MCF 10A (cell line): ENCODE measurements around the gene PXYLP1. TPM values are rescaled to one million over a fixed set of nuclear protein-coding genes. Genes with fewer than 3 reads are reported as not detected.

Source experiments
- BruUV-seq: library from RNA; stranded (reverse); fragments of 400-500 nt; replicated peaks from 2 replicates; lab custom pipeline; 2021; lab: Mats Ljungman, UMichigan
- CTCF ChIA-PET: fragments of 300-600 bp; sonication (Branson Sonifier 250); formaldehyde crosslinking; extraction: SDS; loops from one replicate; lab custom pipeline; 2021; ENCODE audit warnings: antibody characterized with exemption, inconsistent platforms; lab: Yijun Ruan, JAX
- POLR2A ChIA-PET: fragments of 300-600, 350-650 bp; sonication (Branson Sonifier 250); formaldehyde crosslinking; extraction: SDS; loops from one replicate; lab custom pipeline; 2020; ENCODE audit warnings: antibody characterized with exemption, inconsistent platforms; lab: Yijun Ruan, JAX
- DNase-seq: peaks from one replicate; pipeline ENCODE4 v3.0.0-alpha.2; 2018; ENCODE audit not compliant: unreplicated experiment
- H3K27ac Mint-ChIP-seq: one replicate; pipeline ENCODE4 v1.8.0; 2022; ENCODE audit warnings: mild to moderate bottlenecking, low read depth, mixed read lengths; ENCODE audit not compliant: unreplicated experiment
- H3K27me3 Mint-ChIP-seq: one replicate; pipeline ENCODE4 v1.8.0; 2022; ENCODE audit warnings: mixed read lengths; ENCODE audit not compliant: insufficient read depth, unreplicated experiment
- H3K36me3 Mint-ChIP-seq: one replicate; pipeline ENCODE4 v1.8.0; 2022; ENCODE audit warnings: mild to moderate bottlenecking, moderate library complexity, mixed read lengths; ENCODE audit not compliant: insufficient read depth, unreplicated experiment
- H3K4me1 Mint-ChIP-seq: one replicate; pipeline ENCODE4 v1.8.0; 2022; ENCODE audit warnings: mixed read lengths; ENCODE audit not compliant: insufficient read depth, unreplicated experiment
- H3K4me3 Mint-ChIP-seq: one replicate; pipeline ENCODE4 v1.8.0; 2022; ENCODE audit warnings: mild to moderate bottlenecking, moderate library complexity, mixed read lengths; ENCODE audit not compliant: unreplicated experiment
- H3K9me3 Mint-ChIP-seq: one replicate; pipeline ENCODE4 v1.8.0; 2022; ENCODE audit warnings: mixed read lengths; ENCODE audit not compliant: unreplicated experiment
- CTCF ChIP-seq: fragments of 200-600 bp; IDR thresholded peaks from one replicate; pipeline ENCODE4 v1.8.0; 2022; ENCODE audit warnings: antibody characterized with exemption, mild to moderate bottlenecking; ENCODE audit not compliant: unreplicated experiment
- intact Hi-C: fragments of 100-400 bp; cut with micrococcal nuclease; formaldehyde crosslinking; loops from 2 replicates; pipeline ENCODE4 v1.14.1; 2022
- total RNA-seq: library from RNA; stranded (reverse); gene quantifications from 2 replicates; pipeline ENCODE4 v1.2.3, GENCODE V29; 2022

The PXYLP1 gene
- total RNA-seq, 1 experiment from 2014 or later: 2.1 TPM

- ChIA-PET POLR2A (interaction anchor here (1.2 kb wide), 1 partner anchor 25 kb away, joined by 3 read pairs; no protein-coding TSS in a partner anchor), CTCF (interaction anchor here (0.6 to 1.5 kb wide), 10 partner anchors 9 to 990 kb away, joined by 3 to 5 read pairs (median 4); partner anchors contain the start of gene PXYLP1)
- Mint-ChIP-seq H3K4me1 (peaks cover 16% of the 10 kb centered on the region), H3K27me3 (no peaks in the 10 kb centered on the region), H3K27ac (no peak overlapping the region), H3K9me3 (no peaks in the 10 kb centered on the region), H3K4me3 (no peak overlapping the region), H3K36me3 (peaks cover 6% of the 10 kb centered on the region)
- no TSS peak for BruUV-seq
- TF ChIP-seq CTCF: peak; percentile 59
- DNase-seq: peak; percentile 54
- intact Hi-C loops: loop anchor here (2.0 kb wide), 1 partner anchor 47 kb away; no protein-coding TSS in a partner anchor
Measured at GRCh38 chr3:141279077-141279967, 47.7 kb downstream of the PXYLP1 start.

DNA sequence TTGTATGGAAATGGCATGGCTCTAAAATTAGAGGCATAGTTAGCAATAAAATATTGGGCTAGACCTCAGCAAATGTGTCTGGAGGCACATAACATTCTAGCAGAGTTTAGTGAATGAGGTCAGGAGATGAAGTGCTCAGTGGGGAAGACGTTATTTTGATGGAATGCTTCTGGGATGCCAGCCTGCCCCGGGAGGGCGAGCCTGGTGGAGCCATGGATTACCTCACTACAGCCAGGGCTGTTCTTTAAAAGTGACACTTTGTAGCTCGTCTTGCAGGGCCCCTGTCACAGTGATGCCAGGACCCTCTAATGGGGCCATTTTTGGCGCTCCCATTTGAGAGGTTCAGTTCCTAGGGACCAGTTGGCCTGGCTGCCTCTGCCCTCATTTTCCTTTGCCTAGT lies 48.5 kb downstream of the PXYLP1 start:
- CTCF ChIA-PET: interaction anchor here (0.7 to 1.6 kb wide), 9 partner anchors 8 to 991 kb away, joined by 3 to 6 read pairs (median 4); no protein-coding TSS in a partner anchor
- H3K27ac Mint-ChIP-seq: no peak overlapping the region
- no peak for DNase-seq
- POLR2A ChIA-PET: no interaction called here
- peaks cover 6% of the 10 kb centered on the region for H3K36me3 Mint-ChIP-seq
- peaks cover 9% of the 10 kb centered on the region for H3K4me1 Mint-ChIP-seq
- TF ChIP-seq CTCF: no peak
- BruUV-seq: no TSS peak
- H3K27me3 Mint-ChIP-seq: no peaks in the 10 kb centered on the region
- H3K9me3 Mint-ChIP-seq: no peaks in the 10 kb centered on the region
- intact Hi-C loops: no loop called here
- H3K4me3 Mint-ChIP-seq: no peak overlapping the region

DNA sequence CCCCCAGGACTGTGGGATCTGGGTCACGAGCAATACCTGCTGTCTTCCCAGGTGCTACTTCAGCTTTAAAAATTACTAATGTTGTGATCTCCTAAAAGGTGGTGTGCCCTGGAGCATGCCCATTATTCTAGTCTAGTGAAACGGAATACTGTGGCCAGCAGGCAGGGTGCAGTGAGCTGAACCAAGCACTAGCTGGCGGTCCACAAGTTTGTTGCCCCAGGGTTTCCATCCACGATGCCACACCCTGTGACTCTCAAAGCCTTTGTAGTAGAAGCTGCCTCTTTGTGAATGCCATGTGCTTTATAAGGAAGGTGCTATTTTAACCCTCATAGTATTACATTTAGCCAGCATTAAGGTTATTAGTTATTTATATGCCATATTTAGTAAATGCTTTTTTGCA lies 49.1 kb downstream of the PXYLP1 start:
- Mint-ChIP-seq H3K4me1 (peaks cover 9% of the 10 kb centered on the region), H3K9me3 (no peaks in the 10 kb centered on the region), H3K27me3 (no peaks in the 10 kb centered on the region), H3K4me3 (no peak overlapping the region), H3K27ac (no peak overlapping the region), H3K36me3 (peaks cover 6% of the 10 kb centered on the region)
- intact Hi-C loops: no loop called here
- CTCF ChIA-PET: interaction anchor here (0.9 to 1.6 kb wide), 3 partner anchors 22 to 180 kb away, joined by 4 to 6 read pairs (median 4); no protein-coding TSS in a partner anchor
- POLR2A ChIA-PET: no interaction called here
- no peak for DNase-seq
- no TSS peak for BruUV-seq
- no peak for TF ChIP-seq CTCF

DNA sequence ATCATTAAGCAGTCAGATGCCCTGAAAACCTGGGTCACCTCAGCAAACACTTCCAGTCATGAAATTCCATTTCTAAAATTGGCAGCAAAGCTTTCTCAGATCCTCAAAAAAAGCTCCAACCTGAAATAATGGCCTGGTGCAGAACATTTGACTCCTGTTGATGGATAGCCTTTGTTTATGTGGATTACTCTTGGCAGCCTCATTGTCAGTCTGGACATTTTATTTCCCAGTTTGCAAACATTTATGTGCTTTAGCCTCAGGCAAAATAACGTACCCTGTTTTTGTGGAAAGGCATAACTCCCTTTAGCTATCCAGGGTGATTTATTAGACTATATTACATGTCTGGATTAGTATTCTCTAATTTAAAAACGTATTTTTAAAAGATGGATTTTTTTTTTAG lies 53.9 kb downstream of the PXYLP1 start:
- POLR2A ChIA-PET: interaction anchor here (0.6 to 0.8 kb wide), 2 partner anchors 8 to 53 kb away, joined by 3 read pairs; no protein-coding TSS in a partner anchor

More for the DNA sequence above, 53.9 kb downstream of the PXYLP1 start:
- no peak for TF ChIP-seq CTCF
- intact Hi-C loops: no loop called here
- CTCF ChIA-PET: interaction anchor here (0.6 to 2.3 kb wide), 5 partner anchors 18 to 465 kb away, joined by 4 to 8 read pairs (median 4); partner anchors contain the start of gene PXYLP1
- Mint-ChIP-seq H3K27me3 (no peaks in the 10 kb centered on the region), H3K4me3 (no peak overlapping the region), H3K4me1 (no peaks in the 10 kb centered on the region), H3K9me3 (no peaks in the 10 kb centered on the region), H3K36me3 (no peaks in the 10 kb centered on the region), H3K27ac (no peak overlapping the region)
- no TSS peak for BruUV-seq
- DNase-seq: no peak
